Activated B cell treated with CpG ODN at 0.5 μM for 24 hours (primary cell): ENCODE data around the gene CHMP4B. TPM values are rescaled to one million over a fixed set of nuclear protein-coding genes. Genes with fewer than 3 reads are reported as not detected.
A peak's percentile ranks its signal among the peaks of the same experiment; 100 is the strongest.

Experiments
- ATAC-seq: fragments of 200-7000 bp; cut with Tn5 transposase; one replicate; pipeline ENCODE4 v1.10.0; 2021; ENCODE audit warnings: low read depth, mild to moderate bottlenecking, moderate library complexity
- CTCF ChIA-PET: fragments of 350-600 bp; sonication (Branson Sonifier 250); formaldehyde crosslinking; loops from one replicate; lab custom pipeline; 2021; ENCODE audit warnings: antibody characterized with exemption; lab: Charles Lee
- POLR2A ChIA-PET: fragments of 350-600 bp; sonication (Branson Sonifier 250); formaldehyde crosslinking; loops from one replicate; lab custom pipeline; 2021; ENCODE audit warnings: antibody characterized with exemption; lab: Charles Lee
- DNase-seq: peaks from one replicate; pipeline ENCODE4 v3.0.0; 2022
- H3K27ac Mint-ChIP-seq: one replicate; pipeline ENCODE4 v1.8.0; 2020; ENCODE audit warnings: mixed read lengths
- H3K27me3 Mint-ChIP-seq: one replicate; pipeline ENCODE4 v1.8.0; 2021; ENCODE audit warnings: mixed read lengths
- H3K36me3 Mint-ChIP-seq: one replicate; pipeline ENCODE4 v1.8.0; 2021; ENCODE audit warnings: low read depth, mixed read lengths
- H3K4me1 Mint-ChIP-seq: one replicate; pipeline ENCODE4 v1.8.0; 2021; ENCODE audit warnings: mixed read lengths
- H3K4me3 Mint-ChIP-seq: one replicate; pipeline ENCODE4 v1.8.0; 2020; ENCODE audit warnings: mild to moderate bottlenecking, mixed read lengths
- H3K9me3 Mint-ChIP-seq: one replicate; pipeline ENCODE4 v1.8.0; 2020; ENCODE audit warnings: mixed read lengths
- intact Hi-C: fragments of 100-400 bp; cut with micrococcal nuclease; formaldehyde crosslinking; loops from one replicate; pipeline ENCODE4 v1.15.1; 2024
- total RNA-seq: library from RNA; stranded (reverse); gene quantifications from 2 replicates; pipeline ENCODE4 v1.2.3, GENCODE V29; 2022
- TF ChIP-seq, protein P1 (sequence below): fragments of 200-600 bp; IDR thresholded peaks from one replicate; pipeline ENCODE4 v1.8.0; 2022; ENCODE audit warnings: antibody characterized with exemption, mild to moderate bottlenecking

The CHMP4B gene
- total RNA-seq, 1 donor from 2014 or later = 116 TPM

DNA sequence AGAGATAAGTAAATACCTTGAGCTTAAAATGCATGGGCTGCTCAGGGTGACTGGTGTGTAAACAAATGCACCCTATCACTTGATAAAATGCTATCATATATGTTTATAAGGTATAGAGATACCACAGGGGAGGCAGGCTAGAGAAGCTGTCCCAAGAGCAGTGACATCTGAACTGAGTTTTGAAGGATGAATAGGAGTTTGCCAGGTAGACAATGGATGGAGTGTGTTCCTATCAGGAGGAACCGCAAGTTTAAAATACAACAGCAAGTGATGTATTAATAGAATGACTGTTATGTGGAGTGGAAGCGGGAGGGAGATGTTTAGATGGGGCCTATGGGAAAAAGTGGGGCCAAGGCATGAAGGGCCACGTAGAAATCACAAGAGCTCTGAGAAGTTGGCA, 38.7 kb upstream of the CHMP4B start:
- H3K36me3 Mint-ChIP-seq = peaks cover 23% of the 10 kb centered on the region
- H3K9me3 Mint-ChIP-seq = no peaks in the 10 kb centered on the region
- H3K4me3 Mint-ChIP-seq = peak overlapping the region; percentile 42
- H3K4me1 Mint-ChIP-seq = peaks cover 53% of the 10 kb centered on the region
- CTCF ChIA-PET = interaction anchor here (0.8 to 1.2 kb wide), 2 partner anchors 16 to 40 kb away, joined by 3 to 4 read pairs; no protein-coding TSS in a partner anchor
- H3K27me3 Mint-ChIP-seq = no peaks in the 10 kb centered on the region
- peak overlapping the region; percentile 93 for H3K27ac Mint-ChIP-seq
- POLR2A ChIA-PET = interaction anchor here (1.1 to 2.9 kb wide), 3 partner anchors 39 to 40 kb away, joined by 3 to 7 read pairs (median 6); partner anchors contain the start of gene CHMP4B
- TF ChIP-seq, protein P1, sequence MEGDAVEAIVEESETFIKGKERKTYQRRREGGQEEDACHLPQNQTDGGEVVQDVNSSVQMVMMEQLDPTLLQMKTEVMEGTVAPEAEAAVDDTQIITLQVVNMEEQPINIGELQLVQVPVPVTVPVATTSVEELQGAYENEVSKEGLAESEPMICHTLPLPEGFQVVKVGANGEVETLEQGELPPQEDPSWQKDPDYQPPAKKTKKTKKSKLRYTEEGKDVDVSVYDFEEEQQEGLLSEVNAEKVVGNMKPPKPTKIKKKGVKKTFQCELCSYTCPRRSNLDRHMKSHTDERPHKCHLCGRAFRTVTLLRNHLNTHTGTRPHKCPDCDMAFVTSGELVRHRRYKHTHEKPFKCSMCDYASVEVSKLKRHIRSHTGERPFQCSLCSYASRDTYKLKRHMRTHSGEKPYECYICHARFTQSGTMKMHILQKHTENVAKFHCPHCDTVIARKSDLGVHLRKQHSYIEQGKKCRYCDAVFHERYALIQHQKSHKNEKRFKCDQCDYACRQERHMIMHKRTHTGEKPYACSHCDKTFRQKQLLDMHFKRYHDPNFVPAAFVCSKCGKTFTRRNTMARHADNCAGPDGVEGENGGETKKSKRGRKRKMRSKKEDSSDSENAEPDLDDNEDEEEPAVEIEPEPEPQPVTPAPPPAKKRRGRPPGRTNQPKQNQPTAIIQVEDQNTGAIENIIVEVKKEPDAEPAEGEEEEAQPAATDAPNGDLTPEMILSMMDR = no peak
- intact Hi-C loops = no loop called here
- DNase-seq (no peak), ATAC-seq (no peak)

DNA sequence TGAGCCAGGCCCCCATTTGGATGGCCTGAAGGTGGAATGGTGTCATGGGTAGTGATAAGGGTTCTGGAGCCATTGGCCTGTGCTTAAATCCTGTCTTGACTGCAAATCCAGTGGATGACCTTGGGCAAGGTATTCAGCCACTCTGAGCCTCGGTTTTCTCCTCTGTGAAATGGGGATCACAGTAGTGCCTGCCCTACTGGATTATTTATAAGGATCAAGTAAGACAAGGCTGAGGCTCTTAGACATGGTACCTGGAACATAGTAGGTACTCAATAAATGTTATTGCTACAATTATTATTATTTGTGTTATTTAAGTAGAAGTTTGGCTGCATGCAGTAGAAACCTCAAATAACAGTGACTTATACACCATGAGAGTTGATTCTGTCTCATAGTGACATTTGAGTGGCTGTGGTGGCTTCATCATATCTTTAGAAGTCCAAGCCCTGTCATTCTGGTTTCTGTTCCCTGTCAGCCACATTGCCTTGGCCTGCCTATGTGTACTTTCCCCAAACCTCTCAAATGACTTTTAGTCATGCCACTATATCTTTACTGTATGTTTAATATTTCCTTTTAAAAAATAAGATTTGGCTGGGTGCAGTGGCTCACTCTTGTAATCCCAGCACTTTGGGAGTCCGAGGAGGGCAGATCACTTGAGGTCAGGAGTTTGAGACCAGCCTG, 37.6 kb upstream of the CHMP4B start:
- ATAC-seq = peak; percentile 65
- TF ChIP-seq, protein P1 = no peak
- intact Hi-C loops = loop anchor here (1.0 kb wide), 2 partner anchors 38 to 41 kb away; partner anchors contain the start of gene CHMP4B
- Mint-ChIP-seq H3K9me3 (no peaks in the 10 kb centered on the region), H3K27ac (peak overlapping the region; percentile 93), H3K4me3 (peak overlapping the region; percentile 41), H3K4me1 (peaks cover 64% of the 10 kb centered on the region), H3K27me3 (no peaks in the 10 kb centered on the region), H3K36me3 (peaks cover 16% of the 10 kb centered on the region)
- POLR2A ChIA-PET = interaction anchor here (0.6 to 7.5 kb wide), 8 partner anchors 17 to 1995 kb away, joined by 3 to 102 read pairs (median 7); partner anchors contain the start of genes CHMP4B and ZNF341
- CTCF ChIA-PET = interaction anchor here (1.2 kb wide), 1 partner anchor 41 kb away, joined by 4 read pairs; no protein-coding TSS in a partner anchor
- DNase-seq = no peak

DNA sequence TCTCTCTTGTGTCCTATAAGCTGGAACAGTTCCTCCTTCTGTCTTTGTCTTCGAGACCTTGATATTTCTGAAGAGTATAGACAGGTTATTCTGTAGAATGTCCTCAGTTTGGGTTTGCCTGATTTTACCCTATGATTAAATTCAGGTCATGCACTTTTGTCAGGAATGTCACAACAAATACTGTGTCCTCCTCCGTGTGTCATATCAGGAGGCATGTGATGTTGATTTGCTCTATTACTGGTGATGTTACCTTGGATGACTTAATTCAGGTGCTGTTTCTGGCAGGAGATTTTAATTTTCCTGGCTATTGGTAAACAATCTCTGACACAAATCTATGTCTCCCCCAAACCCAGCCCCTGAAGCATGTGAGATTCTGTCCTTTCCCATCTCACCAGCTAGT, 33.3 kb upstream of the CHMP4B start:
- ChIA-PET POLR2A (interaction anchor here (0.7 to 7.5 kb wide), 9 partner anchors 10 to 376 kb away, joined by 3 to 102 read pairs (median 5); partner anchors contain the start of genes CDK5RAP1, CHMP4B, EIF2S2 and RALY), CTCF (no interaction called here)
- H3K27ac Mint-ChIP-seq = peak overlapping the region; percentile 95
- H3K9me3 Mint-ChIP-seq = no peaks in the 10 kb centered on the region
- H3K27me3 Mint-ChIP-seq = no peaks in the 10 kb centered on the region
- TF ChIP-seq, protein P1 = no peak
- peaks cover 16% of the 10 kb centered on the region for H3K36me3 Mint-ChIP-seq
- no peak for DNase-seq
- peaks cover 88% of the 10 kb centered on the region for H3K4me1 Mint-ChIP-seq
- intact Hi-C loops = loop anchor here (1.0 to 5.0 kb wide), 9 partner anchors 15 to 369 kb away; partner anchors contain the start of genes ACTL10, CHMP4B, E2F1 and EIF2S2
- peak overlapping the region; percentile 56 for H3K4me3 Mint-ChIP-seq
- no peak for ATAC-seq

DNA sequence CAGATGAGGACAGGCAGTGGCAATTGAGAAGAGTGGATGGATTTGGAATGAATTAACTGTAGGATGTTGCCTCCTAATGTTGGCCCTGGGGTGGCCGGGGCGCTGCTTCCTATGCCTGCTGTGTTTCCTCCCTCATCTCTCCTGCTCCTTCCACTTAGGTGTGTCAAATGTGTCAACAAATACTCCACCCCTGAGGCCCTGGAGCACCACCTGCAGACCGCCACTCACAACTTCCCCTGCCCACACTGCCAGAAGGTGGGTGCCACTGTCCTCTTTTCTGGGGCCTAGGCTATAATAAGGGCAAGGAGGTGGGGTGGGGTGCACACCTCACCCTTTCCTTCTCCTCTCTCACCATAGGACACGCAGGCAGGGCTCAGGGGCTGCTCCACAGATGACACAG, 30.0 kb upstream of the CHMP4B start:
- ATAC-seq = no peak
- no peaks in the 10 kb centered on the region for H3K9me3 Mint-ChIP-seq
- peaks cover 12% of the 10 kb centered on the region for H3K36me3 Mint-ChIP-seq
- peaks cover 86% of the 10 kb centered on the region for H3K4me1 Mint-ChIP-seq
- peak overlapping the region; percentile 95 for H3K27ac Mint-ChIP-seq
- TF ChIP-seq, protein P1 = no peak
- ChIA-PET POLR2A (interaction anchor here (0.5 to 7.5 kb wide), 2 partner anchors 10 to 48 kb away, joined by 3 to 102 read pairs; partner anchors contain the start of gene ZNF341), CTCF (no interaction called here)
- no peaks in the 10 kb centered on the region for H3K27me3 Mint-ChIP-seq
- peak overlapping the region; percentile 12 for H3K4me3 Mint-ChIP-seq
- intact Hi-C loops = no loop called here
- no peak for DNase-seq

DNA sequence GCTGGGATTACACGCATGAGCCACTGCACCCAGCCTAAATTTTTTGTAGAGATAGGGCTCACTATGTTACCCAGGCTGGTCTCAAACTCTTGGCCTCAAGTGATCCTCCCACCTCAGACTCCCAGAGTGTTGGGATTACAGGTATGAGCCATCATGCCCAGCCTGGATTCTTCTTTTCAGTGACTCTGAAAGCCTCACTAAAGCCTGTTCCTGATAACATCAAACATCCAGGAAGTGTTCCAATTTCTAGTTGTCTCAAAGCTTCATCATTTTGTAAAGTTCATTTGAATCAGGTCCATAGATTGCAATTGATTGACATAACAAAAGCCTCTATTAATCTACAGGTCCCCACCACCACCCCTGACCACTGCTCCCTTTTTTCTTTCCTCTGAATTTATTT, 29.2 kb upstream of the CHMP4B start:
- Mint-ChIP-seq H3K36me3 (peaks cover 12% of the 10 kb centered on the region), H3K4me1 (peaks cover 88% of the 10 kb centered on the region), H3K9me3 (no peaks in the 10 kb centered on the region)

More for the DNA sequence above, 29.2 kb upstream of the CHMP4B start:
- DNase-seq = no peak
- TF ChIP-seq, protein P1 = no peak
- no peaks in the 10 kb centered on the region for H3K27me3 Mint-ChIP-seq
- peak overlapping the region; percentile 95 for H3K27ac Mint-ChIP-seq
- CTCF ChIA-PET = interaction anchor here (1.5 kb wide), 1 partner anchor 115 kb away, joined by 4 read pairs; the partner anchor contains the start of gene ACTL10
- H3K4me3 Mint-ChIP-seq = no peak overlapping the region
- POLR2A ChIA-PET = interaction anchor here (1.0 to 1.5 kb wide), 2 partner anchors 49 to 292 kb away, joined by 3 to 5 read pairs; partner anchors contain the start of gene CBFA2T2
- intact Hi-C loops = no loop called here
- ATAC-seq = no peak
